ENCODE measurements around the gene CGB7.
A peak's percentile ranks its signal among the peaks of the same experiment; 100 is the strongest.

DNA sequence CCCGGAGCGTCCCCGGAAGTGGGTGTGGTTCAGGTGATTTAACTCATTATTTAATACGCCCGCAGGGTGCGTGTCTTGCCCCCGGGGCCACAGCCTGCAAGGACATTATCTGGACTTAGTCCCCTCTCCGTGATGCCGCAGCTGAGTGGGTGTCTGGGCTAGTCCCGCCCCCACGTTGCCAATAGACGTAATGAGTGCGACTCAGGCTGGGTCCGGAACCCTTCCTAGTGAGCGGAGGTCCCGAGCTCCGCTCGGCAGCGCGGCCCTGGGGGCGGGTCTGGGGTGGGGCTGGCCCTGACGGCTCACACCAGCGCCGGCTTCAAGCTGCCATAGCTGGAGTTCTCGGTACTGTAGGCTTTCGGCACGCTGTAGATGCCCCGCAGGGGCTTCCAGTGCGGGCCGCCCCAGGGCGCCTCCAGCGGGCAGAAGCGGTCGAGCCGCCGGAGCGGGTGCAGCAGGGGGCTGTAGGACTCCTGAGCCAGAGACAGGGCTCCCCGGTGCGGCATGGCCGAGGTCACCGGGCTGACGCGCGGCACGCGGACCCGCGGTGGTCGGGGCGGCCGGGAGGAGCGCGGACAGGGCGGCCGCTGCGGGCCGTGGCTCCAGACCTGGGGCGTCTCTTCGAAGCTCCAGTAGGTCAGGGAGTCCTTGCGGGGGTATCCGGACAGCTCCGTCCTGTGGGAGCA is 39.7 kb downstream of the CGB7 start:
- TF ChIP-seq, protein P1, sequence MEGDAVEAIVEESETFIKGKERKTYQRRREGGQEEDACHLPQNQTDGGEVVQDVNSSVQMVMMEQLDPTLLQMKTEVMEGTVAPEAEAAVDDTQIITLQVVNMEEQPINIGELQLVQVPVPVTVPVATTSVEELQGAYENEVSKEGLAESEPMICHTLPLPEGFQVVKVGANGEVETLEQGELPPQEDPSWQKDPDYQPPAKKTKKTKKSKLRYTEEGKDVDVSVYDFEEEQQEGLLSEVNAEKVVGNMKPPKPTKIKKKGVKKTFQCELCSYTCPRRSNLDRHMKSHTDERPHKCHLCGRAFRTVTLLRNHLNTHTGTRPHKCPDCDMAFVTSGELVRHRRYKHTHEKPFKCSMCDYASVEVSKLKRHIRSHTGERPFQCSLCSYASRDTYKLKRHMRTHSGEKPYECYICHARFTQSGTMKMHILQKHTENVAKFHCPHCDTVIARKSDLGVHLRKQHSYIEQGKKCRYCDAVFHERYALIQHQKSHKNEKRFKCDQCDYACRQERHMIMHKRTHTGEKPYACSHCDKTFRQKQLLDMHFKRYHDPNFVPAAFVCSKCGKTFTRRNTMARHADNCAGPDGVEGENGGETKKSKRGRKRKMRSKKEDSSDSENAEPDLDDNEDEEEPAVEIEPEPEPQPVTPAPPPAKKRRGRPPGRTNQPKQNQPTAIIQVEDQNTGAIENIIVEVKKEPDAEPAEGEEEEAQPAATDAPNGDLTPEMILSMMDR (conservative IDR thresholded peaks at IDR 0.05 in 1 of 2, IDR thresholded peaks at IDR 0.05 in 1 of 2; ENCODE audit: extremely low read depth in 1 of 2, insufficient read depth in 1 of 2, low read depth in 1 of 2, low read length in 2 of 2): peak; percentile 26 to 42
- TF ChIP-seq EZH2 (IDR thresholded peaks at IDR 0.05; ENCODE audit: borderline replicate concordance, low read length): no peak

Measured in mammary epithelial cell (primary cell).